Smooth muscle cell (in vitro differentiated cells): Measurements from ENCODE around the gene PRLH. TPM values are rescaled to one million over a fixed set of nuclear protein-coding genes. Genes with fewer than 3 reads are reported as not detected.

ENCODE experiments used
- DNase-seq: peaks from one replicate; lab custom pipeline; 2025; ENCODE audit not compliant: unreplicated experiment; lab: John Stamatoyannopoulos, UW
- H2AFZ ChIP-seq: fragments of 200-600 bp; sonication (generic); 2 replicates; pipeline ENCODE4 v1.6.0; 2016; ENCODE audit warnings: antibody characterized with exemption, low read depth, mild to moderate bottlenecking
- H3F3A ChIP-seq: fragments of 200-600 bp; sonication (generic); 2 replicates; pipeline ENCODE4 v1.6.0; 2017; ENCODE audit warnings: antibody characterized with exemption, low read depth
- H3K27ac ChIP-seq: fragments of 200-600 bp; sonication (generic); 2 replicates; pipeline ENCODE4 v1.5.1; 2016; ENCODE audit warnings: low read depth, mild to moderate bottlenecking
- H3K27me3 ChIP-seq: fragments of 200-600 bp; sonication (generic); 2 replicates; pipeline ENCODE4 v1.6.1; 2016; ENCODE audit warnings: low read depth, mild to moderate bottlenecking
- H3K36me3 ChIP-seq: fragments of 200-600 bp; sonication (generic); 2 replicates; pipeline ENCODE4 v1.5.1; 2016; ENCODE audit warnings: low read depth
- H3K4me1 ChIP-seq: fragments of 200-600 bp; sonication (generic); 2 replicates; pipeline ENCODE4 v1.5.1; 2016; ENCODE audit warnings: low read depth
- H3K4me2 ChIP-seq: fragments of 200-600 bp; sonication (generic); 2 replicates; pipeline ENCODE4 v1.6.0; 2016; ENCODE audit warnings: mild to moderate bottlenecking
- H3K4me3 ChIP-seq: fragments of 200-600 bp; sonication (generic); 2 replicates; pipeline ENCODE4 v1.5.1; 2016; ENCODE audit warnings: mild to moderate bottlenecking
- H3K79me2 ChIP-seq: fragments of 200-600 bp; sonication (generic); 2 replicates; pipeline ENCODE4 v1.6.0; 2016; ENCODE audit warnings: low read depth, mild to moderate bottlenecking
- H3K9ac ChIP-seq: fragments of 200-600 bp; sonication (generic); 2 replicates; pipeline ENCODE4 v1.6.0; 2016; ENCODE audit warnings: low read depth
- H3K9me3 ChIP-seq: fragments of 200-600 bp; sonication (generic); replicated peaks from 2 replicates; pipeline ENCODE4 v1.5.1; 2016; ENCODE audit warnings: low read depth
- H4K20me1 ChIP-seq: fragments of 200-600 bp; sonication (generic); 2 replicates; pipeline ENCODE4 v1.6.0; 2016; ENCODE audit warnings: low read depth
- CTCF ChIP-seq: fragments of 200-600 bp; sonication (generic); IDR thresholded peaks from 2 replicates; pipeline ENCODE4 v1.5.1; 2017; ENCODE audit warnings: borderline replicate concordance, mild to moderate bottlenecking, antibody characterized with exemption; ENCODE audit not compliant: insufficient read depth, poor library complexity, severe bottlenecking
- WGBS: methylation state at CpG from one replicate; pipeline ENCODE4 v1.1.7; 2016; ENCODE audit warnings: low lambda C conversion rate; 5-methylcytosine and 5-hydroxymethylcytosine counted together
- polyA plus RNA-seq: library from polyadenylated mRNA; unstranded; fragments of >200 nt; fragmentation: Nextera tagmentation; extraction: Ambion mirVana; gene quantifications from 2 replicates; pipeline ENCODE4 v1.2.1, GENCODE V29; 2016
- total RNA-seq: library from RNA; depleted of rRNA; stranded (reverse); fragments of >200 nt; gene quantifications from 2 replicates; pipeline ENCODE4 v1.2.3, GENCODE V29; 2014

Gene PRLH
- total and polyA plus RNA-seq, 2 experiments from 2014 or later = not detected

GRCh38 chr2:237552908-237553307 is 13.5 kb upstream of the PRLH start:
- WGBS = 80% methylated on average over 6 of the region's 6 CpGs
- Histone ChIP-seq H3K36me3 (peaks cover 17% of the 10 kb centered on the region), H3K27me3 (no peaks in the 10 kb centered on the region)

GRCh38 chr2:237553948-237554347 is 12.4 kb upstream of the PRLH start:
- Histone ChIP-seq H3K9me3 (peaks cover 7% of the 10 kb centered on the region), H3K4me3 (no peak overlapping the region), H3K36me3 (peaks cover 17% of the 10 kb centered on the region), H3K27me3 (no peaks in the 10 kb centered on the region), H4K20me1 (no peaks in the 10 kb centered on the region), H3K4me1 (no peaks in the 10 kb centered on the region), H3K27ac (no peak overlapping the region), H3F3A (no peaks in the 10 kb centered on the region), H3K4me2 (no peak overlapping the region), H3K79me2 (no peaks in the 10 kb centered on the region), H2AFZ (no peak overlapping the region), H3K9ac (no peak overlapping the region)
- WGBS = 84% methylated on average over 7 of the region's 7 CpGs
- TF ChIP-seq CTCF = no peak
- DNase-seq = no peak

More at GRCh38 chr2:237552908-237553307, 13.5 kb upstream of the PRLH start:
- Histone ChIP-seq H2AFZ (no peak overlapping the region), H3K9me3 (peaks cover 7% of the 10 kb centered on the region), H3K4me2 (no peak overlapping the region), H3K4me1 (no peaks in the 10 kb centered on the region), H3K79me2 (no peaks in the 10 kb centered on the region), H3K4me3 (no peak overlapping the region), H3K27ac (no peak overlapping the region), H3F3A (no peaks in the 10 kb centered on the region), H3K9ac (no peak overlapping the region), H4K20me1 (no peaks in the 10 kb centered on the region)
- no peak for DNase-seq
- no peak for TF ChIP-seq CTCF

GRCh38 chr2:237555560-237555959 is 10.8 kb upstream of the PRLH start:
- DNase-seq = no peak
- WGBS = 96% methylated on average over 1 of the region's 1 CpG
- H3K27ac ChIP-seq = no peak overlapping the region
- no peak for TF ChIP-seq CTCF
- H2AFZ ChIP-seq = no peak overlapping the region
- no peak overlapping the region for H3K4me3 ChIP-seq
- peaks cover 7% of the 10 kb centered on the region for H3K9me3 ChIP-seq
- H3K4me1 ChIP-seq = no peaks in the 10 kb centered on the region
- H3K79me2 ChIP-seq = no peaks in the 10 kb centered on the region
- H4K20me1 ChIP-seq = no peaks in the 10 kb centered on the region
- peaks cover 17% of the 10 kb centered on the region for H3K36me3 ChIP-seq
- H3K4me2 ChIP-seq = no peak overlapping the region
- H3K27me3 ChIP-seq = no peaks in the 10 kb centered on the region
- H3K9ac ChIP-seq = no peak overlapping the region
- no peaks in the 10 kb centered on the region for H3F3A ChIP-seq

- no peaks in the 10 kb centered on the region for H3F3A ChIP-seq
- H3K4me2 ChIP-seq = no peak overlapping the region
Measured at GRCh38 chr2:237556773-237557632, 9.4 kb upstream of the PRLH start.

More at GRCh38 chr2:237556773-237557632, 9.4 kb upstream of the PRLH start:
- H3K27me3 ChIP-seq = no peaks in the 10 kb centered on the region
- peaks cover 7% of the 10 kb centered on the region for H3K9me3 ChIP-seq
- H3K9ac ChIP-seq = no peak overlapping the region
- no peak overlapping the region for H2AFZ ChIP-seq
- no peak for DNase-seq
- H3K27ac ChIP-seq = no peak overlapping the region
- H3K36me3 ChIP-seq = peaks cover 17% of the 10 kb centered on the region
- H3K4me1 ChIP-seq = no peaks in the 10 kb centered on the region
- TF ChIP-seq CTCF = no peak
- H3K4me3 ChIP-seq = no peak overlapping the region
- 58% methylated on average over 10 of the region's 11 CpGs for WGBS
- H4K20me1 ChIP-seq = no peaks in the 10 kb centered on the region
- H3K79me2 ChIP-seq = no peaks in the 10 kb centered on the region
